HG03060 (cell line): ENCODE results near the gene MYH9.

Experiments
- ATAC-seq: cut with Tn5 transposase; IDR thresholded peaks from one replicate; pipeline ENCODE4 v1.9.1; 2021; ENCODE audit warnings: low read depth, moderate number of reproducible peaks; ENCODE audit not compliant: unreplicated experiment

MYH9 gene

GRCh38 chr22:36236388-36237319 is 151.1 kb downstream of the MYH9 start:
- ATAC-seq = no peak

- ATAC-seq = no peak
Observed at GRCh38 chr22:36235585-36235984, 152.2 kb downstream of the MYH9 start.

- ATAC-seq = no peak
Observed at GRCh38 chr22:36234919-36235318, 152.8 kb downstream of the MYH9 start.

- no peak for ATAC-seq
Observed at GRCh38 chr22:36234213-36234612, 153.6 kb downstream of the MYH9 start.

- ATAC-seq = no peak
Observed at GRCh38 chr22:36233796-36234195, 154.0 kb downstream of the MYH9 start.

- ATAC-seq = no peak
Observed at GRCh38 chr22:36232715-36233401, 154.9 kb downstream of the MYH9 start.
